Measurements from ENCODE around the gene NCKAP5.

GRCh38 chr2:133053541-133053940, 514.7 kb downstream of the NCKAP5 start:
- TF ChIP-seq TCF12 (IDR thresholded peaks at IDR 0.05; ENCODE audit: low read depth) (no peak), CEBPB (IDR thresholded peaks at IDR 0.05) (no peak), FOXM1 (IDR thresholded peaks at IDR 0.05; ENCODE audit: borderline replicate concordance, low read depth) (no peak), REST (IDR thresholded peaks at IDR 0.05; ENCODE audit: low read depth) (no peak), NFIC (IDR thresholded peaks at IDR 0.05) (no peak), MAX (IDR thresholded peaks at IDR 0.05) (no peak), YY1 (IDR thresholded peaks at IDR 0.05; ENCODE audit: low read depth) (no peak)
